ENCODE measurements around the gene ICAM5. TPM values are rescaled to one million over a fixed set of nuclear protein-coding genes. Genes with fewer than 3 reads are reported as not detected.
A peak's percentile ranks its signal among the peaks of the same experiment; 100 is the strongest.

The ICAM5 gene
- total RNA-seq, 2 donors from 2014 or later, result 0.76 to 1.1 TPM

- intact Hi-C loops (cut with DNase I, micrococcal nuclease), result loop anchor here in 1 of 2 donors (10.0 kb wide), 1 partner anchor 416 kb away; the partner anchor contains the start of gene QTRT1
- DNase-seq, result peak; percentile 64 to 65
- ATAC-seq, result peak; percentile 43
Observed at GRCh38 chr19:10288662-10289166, 1.0 kb upstream of the ICAM5 start.

- no peak for ATAC-seq
- DNase-seq, result peak; percentile 31 to 60
- intact Hi-C loops (cut with DNase I, micrococcal nuclease), result loop anchor here in 1 of 2 donors (10.0 kb wide), 1 partner anchor 416 kb away; the partner anchor contains the start of gene QTRT1
Observed at GRCh38 chr19:10289167-10289835, 451 bp upstream of the ICAM5 start.

- intact Hi-C loops (cut with DNase I, micrococcal nuclease), result no loop called here
- DNase-seq (no peak), ATAC-seq (no peak)
Observed at GRCh38 chr19:10290357-10290875, 664 bp downstream of the ICAM5 start.

GRCh38 chr19:10290876-10291553 lies 1.3 kb downstream of the ICAM5 start:
- intact Hi-C loops (cut with DNase I, micrococcal nuclease), result no loop called here
- ATAC-seq (peak; percentile 32), DNase-seq (peak; percentile 69 to 73)

- intact Hi-C loops (cut with DNase I, micrococcal nuclease), result no loop called here
- ATAC-seq, result peak; percentile 7
- DNase-seq, result peak in 1 of 2 donors; percentile 44
Observed at GRCh38 chr19:10291554-10292205, 1.9 kb downstream of the ICAM5 start.

- DNase-seq (peak; percentile 90 to 94), ATAC-seq (peak; percentile 80)
- intact Hi-C loops (cut with DNase I, micrococcal nuclease), result no loop called here
Observed at GRCh38 chr19:10292206-10292788, 2.5 kb downstream of the ICAM5 start.

- intact Hi-C loops (cut with DNase I, micrococcal nuclease), result no loop called here
Observed at GRCh38 chr19:10292789-10293636, 3.3 kb downstream of the ICAM5 start.

GRCh38 chr19:10293637-10294367 lies 4.0 kb downstream of the ICAM5 start:
- intact Hi-C loops (cut with DNase I, micrococcal nuclease), result no loop called here

More at GRCh38 chr19:10292789-10293636, 3.3 kb downstream of the ICAM5 start:
- peak; percentile 12 for ATAC-seq
- DNase-seq, result peak; percentile 33 to 45

GRCh38 chr19:10294368-10294697 lies 4.6 kb downstream of the ICAM5 start:
- intact Hi-C loops (cut with DNase I, micrococcal nuclease), result no loop called here
- DNase-seq, result peak in 1 of 2 donors; percentile 50
- ATAC-seq, result peak; percentile 37

More at GRCh38 chr19:10293637-10294367, 4.0 kb downstream of the ICAM5 start:
- DNase-seq, result no peak
- no peak for ATAC-seq

GRCh38 chr19:10295305-10295846 lies 5.6 kb downstream of the ICAM5 start:
- ATAC-seq, result peak; percentile 54
- peak in 1 of 2 donors; percentile 77 for DNase-seq
- intact Hi-C loops (cut with DNase I, micrococcal nuclease), result no loop called here

- ATAC-seq (peak; percentile 24), DNase-seq (peak in 1 of 2 donors; percentile 41)
- intact Hi-C loops (cut with DNase I, micrococcal nuclease), result no loop called here
Observed at GRCh38 chr19:10295847-10296591, 6.3 kb downstream of the ICAM5 start.

GRCh38 chr19:10299545-10300458 lies 10.1 kb downstream of the ICAM5 start:
- no peak for DNase-seq
- intact Hi-C loops (cut with DNase I, micrococcal nuclease), result no loop called here
- no peak for ATAC-seq

- ATAC-seq (no peak), DNase-seq (no peak)
- intact Hi-C loops (cut with DNase I, micrococcal nuclease), result no loop called here
Observed at GRCh38 chr19:10305139-10305806, 15.5 kb downstream of the ICAM5 start.

- intact Hi-C loops (cut with DNase I, micrococcal nuclease), result no loop called here
- DNase-seq, result no peak
- no peak for ATAC-seq
Observed at GRCh38 chr19:10306327-10306726, 16.6 kb downstream of the ICAM5 start.

- no peak for ATAC-seq
Observed at GRCh38 chr19:10309423-10309822, 19.7 kb downstream of the ICAM5 start, which contains the start of gene ZGLP1. ZGLP1 (minus strand) TSS chr19:10309815.

More at GRCh38 chr19:10309423-10309822, 19.7 kb downstream of the ICAM5 start, which contains the start of gene ZGLP1:
- intact Hi-C loops (cut with DNase I, micrococcal nuclease), result no loop called here
- DNase-seq, result no peak

Measured in left colon (tissue), 2 donors.